DND-41 (cell line): ENCODE results near the gene RHOT2.

Source experiments
- ATAC-seq: fragments of 200-7000 bp; cut with Tn5 transposase; 3 replicates; pipeline ENCODE4 v1.9.1; 2021; ENCODE audit warnings: low read depth; ENCODE audit not compliant: insufficient read depth
- DNase-seq: peaks from one replicate; pipeline ENCODE4 v3.0.0-alpha.2; 2020
- H2AFZ ChIP-seq: 2 replicates; pipeline ENCODE4 v1.6.0; 2012; ENCODE audit warnings: low read depth, low read length
- H3K27ac ChIP-seq: 2 replicates; pipeline ENCODE4 v1.5.1; 2012; ENCODE audit warnings: low read length, inconsistent platforms
- H3K27me3 ChIP-seq: fragments of 200-600 bp; sonication (generic); 2 replicates; pipeline ENCODE4 v1.6.0; 2012; ENCODE audit warnings: low read length, mild to moderate bottlenecking, inconsistent platforms; ENCODE audit not compliant: insufficient read depth, poor library complexity
- H3K36me3 ChIP-seq: 2 replicates; pipeline ENCODE4 v1.5.1; 2012; ENCODE audit warnings: low read length, inconsistent platforms; ENCODE audit not compliant: insufficient read depth
- H3K4me1 ChIP-seq: 2 replicates; pipeline ENCODE4 v1.5.1; 2012; ENCODE audit warnings: mild to moderate bottlenecking, low read length; ENCODE audit not compliant: insufficient read depth
- H3K4me2 ChIP-seq: 2 replicates; pipeline ENCODE4 v1.6.0; 2012; ENCODE audit warnings: mild to moderate bottlenecking, moderate library complexity, low read length, inconsistent platforms; ENCODE audit not compliant: insufficient read depth
- H3K4me3 ChIP-seq, 2 experiments: fragments of 200-600 bp in 1 of 2; shearing (Covaris generic) in 1 of 2; 2 replicates each; pipeline ENCODE4 v1.5.1; 2012 to 2016; ENCODE audit warnings: inconsistent platforms in 2 of 2, low read length in 2 of 2, mild to moderate bottlenecking in 2 of 2, low read depth in 1 of 2, moderate library complexity in 1 of 2
- H3K79me2 ChIP-seq: 2 replicates; pipeline ENCODE4 v1.6.0; 2012; ENCODE audit warnings: low read length, inconsistent platforms; ENCODE audit not compliant: insufficient read depth
- H3K9ac ChIP-seq: 2 replicates; pipeline ENCODE4 v1.6.0; 2012; ENCODE audit warnings: low read depth, mild to moderate bottlenecking, inconsistent platforms, low read length, moderate library complexity
- H3K9me3 ChIP-seq: 2 replicates; pipeline ENCODE4 v1.5.1; 2012; ENCODE audit warnings: low read length, moderate library complexity, mild to moderate bottlenecking, inconsistent platforms; ENCODE audit not compliant: insufficient read depth, severe bottlenecking
- H4K20me1 ChIP-seq: 2 replicates; pipeline ENCODE4 v1.6.0; 2012; ENCODE audit warnings: low read length; ENCODE audit not compliant: insufficient read depth
- CTCF ChIP-seq: IDR thresholded peaks from 2 replicates; pipeline ENCODE4 v1.5.1; 2012; ENCODE audit warnings: borderline replicate concordance, low read length, moderate library complexity, mild to moderate bottlenecking; ENCODE audit not compliant: poor library complexity, severe bottlenecking; ENCODE audit errors: extremely low read depth
- EZH2 ChIP-seq: IDR thresholded peaks from 3 replicates; pipeline ENCODE4 v1.6.1; 2012; ENCODE audit warnings: borderline replicate concordance, low read depth, mild to moderate bottlenecking, moderate library complexity, low read length, inconsistent platforms; ENCODE audit not compliant: severe bottlenecking

Gene RHOT2

DNA sequence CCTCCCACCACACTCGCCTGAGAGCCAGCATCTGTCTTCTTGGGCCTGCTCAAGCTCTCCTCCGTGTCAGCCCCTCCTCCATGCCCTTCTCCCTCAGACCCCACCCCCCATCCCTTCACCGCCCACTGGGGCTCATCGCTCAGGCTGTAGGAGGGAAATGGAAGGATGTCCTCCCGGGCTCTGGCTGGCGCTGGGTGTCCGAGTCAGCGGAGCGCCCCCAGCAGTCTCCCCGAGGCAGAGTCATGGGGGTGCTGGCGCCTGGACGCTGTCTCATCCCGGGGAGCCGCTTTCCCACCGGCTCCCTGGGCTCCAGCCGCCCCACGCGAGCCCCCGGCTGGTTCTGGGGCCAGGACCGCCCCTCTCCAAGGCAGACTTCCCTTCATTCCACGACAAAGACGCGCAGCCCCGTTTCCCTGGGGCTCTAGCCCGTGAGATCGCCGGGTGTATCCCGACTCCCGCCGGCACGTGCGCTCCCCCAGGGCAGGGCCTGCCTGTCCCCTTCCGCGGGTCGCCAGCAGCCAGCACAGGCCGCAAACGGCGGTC lies 52.6 kb downstream of the RHOT2 start:
- peak overlapping the region; percentile 67 for H2AFZ ChIP-seq

DNA sequence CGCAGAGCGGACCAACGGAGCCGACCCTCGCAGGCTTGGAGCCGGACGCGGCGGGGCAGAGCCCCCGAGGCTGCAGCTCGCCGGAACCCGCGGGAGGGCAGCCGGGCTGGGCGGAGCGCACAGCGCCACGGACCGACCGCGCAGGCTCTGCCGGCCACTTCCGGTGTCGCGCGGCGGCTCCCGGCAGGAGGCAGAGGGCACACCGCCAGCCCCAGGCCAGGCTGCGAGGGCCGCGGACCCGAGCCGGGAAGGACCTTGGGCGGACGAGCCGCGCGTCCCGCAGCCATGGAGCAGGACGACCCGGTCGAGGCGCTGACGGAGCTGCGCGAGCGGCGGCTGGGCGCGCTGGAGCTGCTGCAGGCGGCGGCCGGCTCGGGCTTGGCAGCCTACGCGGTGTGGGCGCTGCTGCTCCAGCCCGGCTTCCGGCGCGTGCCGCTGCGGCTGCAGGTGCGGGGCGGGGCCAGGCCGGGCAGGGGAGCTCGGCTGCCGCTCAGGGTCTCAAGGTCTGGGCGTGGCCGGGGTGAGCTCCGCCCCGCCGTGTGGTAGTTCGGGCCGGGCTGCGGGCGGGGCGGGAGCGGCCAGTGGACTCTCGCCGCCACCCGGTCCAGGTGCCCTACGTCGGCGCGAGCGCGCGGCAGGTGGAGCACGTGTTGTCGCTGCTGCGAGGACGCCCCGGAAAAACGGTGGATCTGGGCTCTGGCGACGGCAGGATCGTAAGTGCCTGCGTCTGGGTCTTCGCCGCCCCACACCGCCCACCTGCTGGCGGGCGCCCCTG lies 53.2 kb downstream of the RHOT2 start, which contains the start of gene ANTKMT:
ANTKMT (plus strand) TSS at position 157 of the 775 bp plus-strand sequence; CDS start at position 286, 129 bp downstream.
- Histone ChIP-seq H3K27ac (peak within 1 kb of the TSS; percentile 79), H3K9ac (peak within 1 kb of the TSS; percentile 79), H3K4me2 (peak within 1 kb of the TSS; percentile 86), H3K4me3 (peak within 1 kb of the TSS; percentile 28 to 67; a peak in 3 of 4 replicates), H3K4me1 (peaks cover 57% of the 10 kb centered on the region), H3K36me3 (peaks cover 12% of the 10 kb centered on the region; the same call in 1 of the 2 replicates), H4K20me1 (peaks cover 60% of the 10 kb centered on the region), H3K27me3 (peaks cover 6% of the 10 kb centered on the region), H3K79me2 (peaks cover 7% of the 10 kb centered on the region), H2AFZ (peak within 1 kb of the TSS; percentile 67), H3K9me3 (no peaks in the 10 kb centered on the region)
- DNase-seq (peak; percentile 81), ATAC-seq (peak; percentile 68)
- TF ChIP-seq CTCF = no peak
- no peak for TF ChIP-seq EZH2

More for the DNA sequence above, 52.6 kb downstream of the RHOT2 start:
- H3K36me3 ChIP-seq = peaks cover 12% of the 10 kb centered on the region; the same call in 1 of the 2 replicates
- peak overlapping the region; percentile 86 for H3K4me2 ChIP-seq
- peaks cover 6% of the 10 kb centered on the region for H3K27me3 ChIP-seq
- H3K4me3 ChIP-seq = peak overlapping the region; percentile 28 to 67; a peak in 3 of 4 replicates
- H3K79me2 ChIP-seq = peaks cover 14% of the 10 kb centered on the region
- H3K9ac ChIP-seq = peak overlapping the region; percentile 79
- H3K9me3 ChIP-seq = no peaks in the 10 kb centered on the region
- DNase-seq = peak; percentile 88
- H3K4me1 ChIP-seq = peaks cover 64% of the 10 kb centered on the region
- TF ChIP-seq EZH2 (no peak), CTCF (peak; percentile 21)
- H3K27ac ChIP-seq = peak overlapping the region; percentile 79
- ATAC-seq = peak; percentile 71
- peaks cover 59% of the 10 kb centered on the region for H4K20me1 ChIP-seq

DNA sequence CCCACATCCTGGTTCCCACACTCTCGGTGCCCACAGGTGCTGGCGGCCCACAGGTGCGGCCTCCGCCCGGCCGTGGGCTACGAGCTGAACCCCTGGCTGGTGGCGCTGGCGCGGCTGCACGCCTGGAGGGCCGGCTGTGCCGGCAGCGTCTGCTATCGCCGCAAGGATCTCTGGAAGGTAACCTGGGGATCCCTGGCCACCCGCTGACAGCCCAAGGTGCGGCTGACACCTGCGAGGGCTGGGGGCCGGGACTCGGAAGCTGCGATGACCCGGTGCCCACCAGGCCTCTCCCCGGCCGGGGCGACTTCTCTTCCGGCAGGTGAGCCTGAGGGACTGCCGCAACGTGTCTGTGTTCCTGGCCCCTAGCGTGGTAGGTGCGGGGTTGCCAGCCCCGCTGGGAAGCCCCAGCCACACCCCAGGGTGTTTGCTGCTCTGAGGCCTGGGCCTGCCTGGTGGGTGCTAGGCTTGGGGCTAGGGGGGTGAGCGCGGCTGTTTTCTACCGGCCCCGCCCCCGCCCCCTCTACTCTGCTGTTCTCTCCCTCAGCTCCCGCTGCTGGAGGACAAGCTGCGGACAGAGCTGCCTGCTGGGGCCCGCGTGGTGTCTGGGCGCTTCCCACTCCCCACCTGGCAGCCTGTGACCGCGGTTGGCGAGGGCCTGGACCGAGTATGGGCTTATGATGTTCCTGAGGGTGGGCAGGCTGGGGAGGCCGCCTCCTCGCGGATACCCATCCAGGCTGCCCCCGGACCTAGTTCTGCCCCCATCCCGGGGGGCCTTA lies 54.0 kb downstream of the RHOT2 start:
- peaks cover 5% of the 10 kb centered on the region; the same call in 1 of the 2 replicates for H3K36me3 ChIP-seq
- H3K27ac ChIP-seq = peak overlapping the region; percentile 79
- H2AFZ ChIP-seq = no peak overlapping the region
- H3K9ac ChIP-seq = peak overlapping the region; percentile 79
- H3K4me3 ChIP-seq = peak overlapping the region in 1 of 2 experiments; percentile 67; a peak in 2 of 4 replicates
- TF ChIP-seq CTCF (no peak), EZH2 (no peak)
- peaks cover 57% of the 10 kb centered on the region for H4K20me1 ChIP-seq
- H3K4me2 ChIP-seq = peak overlapping the region; percentile 86
- ATAC-seq = no peak; the same call in 1 of the 3 replicates
- H3K79me2 ChIP-seq = peaks cover under 1% of the 10 kb centered on the region
- peaks cover 56% of the 10 kb centered on the region for H3K4me1 ChIP-seq
- DNase-seq = peak; percentile 30
- H3K9me3 ChIP-seq = no peaks in the 10 kb centered on the region
- H3K27me3 ChIP-seq = peaks cover 6% of the 10 kb centered on the region
